Stimulated activated naive CD4-positive, alpha-beta T cell treated with Interleukin-2 at 50 U/mL for 16 hours (primary cell): ENCODE data around the gene C19orf53.
A peak's percentile ranks its signal among the peaks of the same experiment; 100 is the strongest.
"Not testable (repeated sequence)": the region's sequence is repeated elsewhere in the genome, so short reads cannot be mapped to it uniquely, and the experiment has no call there.

Source experiments
- DNase-seq: peaks from one replicate; lab custom pipeline; 2025; lab: John Stamatoyannopoulos, UW

The C19orf53 gene

GRCh38 chr19:13764101-13764807, 10.0 kb upstream of the C19orf53 start, which contains the start of gene MRI1:
Gene MRI1, plus strand, starts transcription at chr19:13764522. Its CDS starts 67 bp downstream, at chr19:13764589.
- DNase-seq = peak; percentile 50

GRCh38 chr19:13764821-13765394, 9.3 kb upstream of the C19orf53 start:
- no peak for DNase-seq

GRCh38 chr19:13765395-13766094, 8.7 kb upstream of the C19orf53 start:
- no peak for DNase-seq

GRCh38 chr19:13766095-13766481, 8.2 kb upstream of the C19orf53 start:
- no peak for DNase-seq

- DNase-seq = no peak
Observed at GRCh38 chr19:13768510-13768909, 5.7 kb upstream of the C19orf53 start.

- DNase-seq = no peak
Observed at GRCh38 chr19:13770013-13770635, 4.1 kb upstream of the C19orf53 start.

GRCh38 chr19:13778398-13778797, 4.1 kb downstream of the C19orf53 start:
- DNase-seq = no peak

- no peak for DNase-seq
Observed at GRCh38 chr19:13778847-13779246, 4.6 kb downstream of the C19orf53 start.

- not testable (repeated sequence) for DNase-seq
Observed at GRCh38 chr19:13779794-13780193, 5.5 kb downstream of the C19orf53 start.

GRCh38 chr19:13781547-13781946, 7.3 kb downstream of the C19orf53 start:
- no peak for DNase-seq

GRCh38 chr19:13782537-13782936, 8.3 kb downstream of the C19orf53 start:
- DNase-seq = no peak

- DNase-seq = no peak
Observed at GRCh38 chr19:13783565-13784500, 9.6 kb downstream of the C19orf53 start.

GRCh38 chr19:13784731-13785452, 10.6 kb downstream of the C19orf53 start:
- DNase-seq = peak; percentile 67

GRCh38 chr19:13788991-13789390, 14.7 kb downstream of the C19orf53 start:
- no peak for DNase-seq

- DNase-seq = no peak
Observed at GRCh38 chr19:13790354-13790753, 16.1 kb downstream of the C19orf53 start.

- not testable (repeated sequence) for DNase-seq
Observed at GRCh38 chr19:13793317-13793716, 19.1 kb downstream of the C19orf53 start.

GRCh38 chr19:13794398-13794756, 20.1 kb downstream of the C19orf53 start:
- DNase-seq = no peak

GRCh38 chr19:13794757-13795589, 20.7 kb downstream of the C19orf53 start, which contains the start of gene ZSWIM4:
Gene ZSWIM4, plus strand, starts transcription at chr19:13795443. Its CDS starts 206 bp downstream, at chr19:13795649.
- peak; percentile 96 for DNase-seq

- no peak for DNase-seq
Observed at GRCh38 chr19:13795595-13796300, 21.5 kb downstream of the C19orf53 start.
